Myocyte (in vitro differentiated cells): ENCODE data around the gene COG3. TPM values are rescaled to one million over a fixed set of nuclear protein-coding genes. Genes with fewer than 3 reads are reported as not detected.

ENCODE experiments used
- DNase-seq: peaks from one replicate; pipeline ENCODE4 v3.0.0-alpha.2; 2012; ENCODE audit warnings: low read depth
- total RNA-seq: library from RNA; depleted of rRNA; stranded (reverse); fragments of >200 nt; gene quantifications from 2 replicates; pipeline ENCODE4 v1.2.3, GENCODE V29; 2014

Gene COG3
- total RNA-seq, 1 donor from 2014 or later: 23.6 TPM

- peak; percentile 77 for DNase-seq
These were observed 35.9 kb downstream of the COG3 start for GRCh38 chr13:45500492-45501174.

DNA sequence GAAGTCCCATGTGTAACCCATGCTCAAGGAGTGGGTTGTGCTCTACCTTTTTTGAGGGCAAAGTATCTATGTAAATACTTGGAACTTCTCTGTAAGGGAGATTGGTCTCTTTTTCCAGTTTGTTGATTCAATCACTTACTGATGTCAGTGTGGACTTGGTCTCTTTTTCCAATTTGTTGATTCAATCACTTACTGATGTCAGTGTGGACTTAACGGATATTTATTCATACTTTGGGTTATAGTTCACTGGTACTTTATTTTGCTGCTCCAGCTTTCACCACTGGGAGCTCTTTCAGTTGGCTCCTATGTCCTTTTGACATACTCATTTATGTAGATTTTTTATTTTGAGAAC is 36.4 kb downstream of the COG3 start:
- DNase-seq: no peak

DNA sequence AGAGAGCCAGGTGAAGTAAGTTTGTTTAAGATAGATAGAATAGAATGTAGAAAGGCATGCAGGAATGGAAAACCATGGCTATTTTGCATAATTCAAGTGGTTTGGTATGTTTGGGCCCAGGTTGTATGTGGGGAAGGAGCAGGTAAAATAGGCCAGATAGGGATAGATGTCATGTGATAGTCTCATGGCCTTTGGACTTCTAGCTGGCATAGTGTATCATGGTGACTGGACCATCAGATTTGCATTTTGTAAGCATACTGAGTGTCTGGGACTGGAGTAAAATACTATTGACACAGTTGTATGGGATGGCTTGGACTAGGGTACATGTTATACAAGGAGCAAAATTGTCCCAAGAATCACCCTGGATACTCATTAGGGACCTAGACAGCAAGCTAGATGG is 38.9 kb downstream of the COG3 start:
- DNase-seq: no peak

DNA sequence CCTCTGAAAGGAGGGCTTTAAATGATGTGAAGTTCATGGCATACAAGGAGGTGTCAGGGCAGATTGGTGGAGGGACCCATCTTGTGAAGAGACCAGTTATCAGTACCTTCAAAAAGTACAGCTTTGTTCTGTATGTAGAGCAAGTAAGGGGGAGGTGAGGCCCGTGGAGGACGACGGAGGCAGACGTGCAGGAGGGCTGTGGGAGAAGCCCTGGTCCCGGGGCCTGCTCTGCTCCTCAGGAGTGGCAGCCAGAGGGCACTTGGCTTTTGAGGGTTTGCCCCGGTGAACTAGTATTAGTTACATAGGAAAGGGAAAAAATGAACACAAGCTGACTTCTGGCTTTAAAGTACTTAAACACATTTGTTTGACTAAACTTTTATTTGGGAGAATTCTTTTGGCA is 42.1 kb downstream of the COG3 start:
- DNase-seq: no peak

- DNase-seq: no peak
These were observed 44.0 kb downstream of the COG3 start for GRCh38 chr13:45508776-45509175.

GRCh38 chr13:45510672-45511071 is 45.9 kb downstream of the COG3 start:
- DNase-seq: no peak

- DNase-seq: peak; percentile 79
These were observed 46.8 kb downstream of the COG3 start for GRCh38 chr13:45511310-45512097.

- no peak for DNase-seq
These were observed 47.4 kb downstream of the COG3 start for GRCh38 chr13:45512098-45512496.

DNA sequence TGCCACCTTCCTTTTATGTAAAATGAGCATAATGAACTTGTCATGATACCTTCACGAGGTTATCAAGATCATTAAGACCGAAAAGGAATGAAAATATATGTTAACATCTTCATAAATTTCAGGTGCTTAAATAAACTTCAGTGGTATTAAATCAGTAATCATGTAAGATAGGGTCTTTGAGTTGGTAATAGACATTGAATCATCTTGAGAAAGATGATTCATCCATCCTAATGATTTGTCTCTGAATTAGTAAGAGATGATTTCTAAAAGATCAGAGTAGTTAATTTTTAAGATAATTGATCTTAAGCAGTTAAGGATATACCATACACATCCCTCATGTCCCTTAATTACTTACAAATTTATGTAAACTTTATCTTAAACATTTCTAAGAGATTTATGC is 52.0 kb downstream of the COG3 start:
- DNase-seq: no peak

GRCh38 chr13:45518525-45519245 is 53.9 kb downstream of the COG3 start:
- DNase-seq: no peak

GRCh38 chr13:45519493-45519892 is 54.8 kb downstream of the COG3 start:
- no peak for DNase-seq

DNA sequence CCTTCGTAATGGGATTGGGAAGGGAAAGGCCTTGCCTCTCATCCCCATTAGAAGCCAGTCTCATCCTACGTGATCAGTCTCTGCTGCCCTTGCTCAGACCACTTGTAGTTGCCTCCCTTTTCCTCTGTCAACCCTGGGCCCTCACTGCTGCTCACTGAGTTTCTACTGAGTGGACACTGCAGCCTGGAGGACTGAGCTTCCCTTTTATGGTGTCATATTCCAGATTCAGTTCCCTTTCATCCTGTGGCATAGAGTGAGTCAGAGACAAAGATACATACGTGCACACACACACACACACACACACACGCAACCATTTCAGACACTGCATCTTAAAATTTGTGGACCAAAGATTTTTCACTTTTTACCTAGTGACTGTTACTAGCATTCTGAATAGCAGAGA is 56.6 kb downstream of the COG3 start:
- peak; percentile 40 for DNase-seq

DNA sequence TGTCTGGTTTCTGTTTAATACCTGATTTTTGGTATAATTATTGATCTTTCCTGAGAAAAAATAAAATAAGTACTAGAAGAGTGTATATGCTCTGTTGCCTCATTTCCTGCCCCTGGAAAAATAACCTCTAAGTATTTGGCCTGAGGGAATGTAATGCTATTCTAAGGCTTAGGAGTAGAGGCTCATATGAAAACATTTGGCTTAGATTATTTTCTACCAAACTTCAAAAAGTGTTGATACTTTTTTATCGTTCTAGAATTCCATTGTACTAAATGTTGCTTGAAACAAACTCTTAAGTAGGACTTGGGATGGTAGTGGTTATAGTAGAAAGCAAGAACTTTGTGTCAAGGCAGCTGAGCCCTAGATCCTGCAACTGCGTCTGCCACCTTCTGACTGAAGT is 57.8 kb downstream of the COG3 start:
- DNase-seq: no peak

DNA sequence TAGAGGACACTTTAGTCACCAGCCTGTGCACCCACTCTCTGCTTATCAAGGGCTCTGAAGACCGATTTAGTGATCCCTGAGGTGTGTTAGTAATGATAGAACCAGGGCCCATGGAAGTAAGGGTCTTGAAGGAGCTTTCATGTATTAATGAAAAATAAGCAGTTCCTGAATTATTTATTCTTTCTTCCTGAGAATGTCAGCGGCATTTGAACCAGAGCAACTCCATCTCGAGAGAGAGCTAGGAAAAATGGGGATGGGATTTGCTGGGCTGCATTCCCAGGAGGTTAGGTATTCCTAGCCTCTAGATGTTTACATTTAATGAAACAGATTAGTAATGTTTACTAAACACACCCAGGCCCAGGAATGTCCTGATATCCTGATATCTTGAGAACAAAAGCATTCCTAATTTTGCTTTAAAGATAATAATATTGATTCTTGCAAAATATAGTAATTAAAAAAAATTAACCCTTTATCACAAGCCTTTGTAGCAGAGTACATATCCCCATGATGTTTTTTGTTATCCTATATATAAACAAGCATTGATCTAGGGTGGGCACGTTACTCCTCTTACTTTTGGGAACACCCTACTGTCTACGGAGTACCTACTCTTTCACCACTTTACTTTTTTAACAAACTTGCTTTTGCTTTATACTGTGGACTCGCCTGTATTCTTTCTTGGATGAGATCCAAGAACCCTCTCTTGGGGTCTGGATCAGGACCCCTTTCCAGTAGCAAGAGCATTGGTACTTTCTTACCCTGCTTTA is 63.1 kb downstream of the COG3 start:
- DNase-seq: no peak

DNA sequence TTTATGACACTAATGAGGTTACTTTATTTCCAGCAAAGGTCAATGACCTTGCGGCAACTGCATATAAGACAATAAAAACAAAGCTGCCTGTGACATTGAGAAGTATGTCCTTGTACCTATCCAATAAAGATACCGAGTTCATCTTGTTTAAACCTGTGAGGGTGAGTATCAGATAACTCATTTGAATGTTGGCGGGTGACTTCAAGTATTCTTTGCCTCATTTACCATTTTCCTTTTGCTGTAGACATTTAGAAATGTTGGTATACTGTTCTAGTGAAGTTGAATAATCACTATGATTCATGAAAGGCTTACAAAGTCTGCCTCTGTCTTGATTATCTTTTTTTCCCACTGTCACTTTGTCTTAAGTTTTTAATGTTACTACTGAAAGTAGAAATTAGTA is 65.0 kb downstream of the COG3 start:
- DNase-seq: no peak

- DNase-seq: no peak
These were observed 69.9 kb downstream of the COG3 start for GRCh38 chr13:45534604-45535003.

DNA sequence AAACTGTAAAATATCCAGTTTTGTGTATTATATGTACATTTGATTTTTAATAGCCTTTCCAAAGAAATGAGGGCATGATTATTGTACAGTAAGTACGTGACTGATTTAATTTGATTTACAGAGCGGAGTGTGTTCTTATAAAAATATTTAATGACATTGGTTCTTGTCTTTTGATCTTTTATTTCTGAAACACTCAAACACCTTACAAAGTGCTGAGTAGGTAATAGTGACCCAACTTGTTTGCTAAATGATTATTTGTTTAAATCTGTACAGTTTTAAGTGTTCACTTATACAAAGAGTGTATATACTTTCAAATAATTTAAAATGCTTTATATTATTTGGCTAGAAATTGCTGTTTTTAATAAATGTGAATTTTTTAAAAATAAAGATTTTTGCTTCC is 71.5 kb downstream of the COG3 start:
- DNase-seq: no peak

DNA sequence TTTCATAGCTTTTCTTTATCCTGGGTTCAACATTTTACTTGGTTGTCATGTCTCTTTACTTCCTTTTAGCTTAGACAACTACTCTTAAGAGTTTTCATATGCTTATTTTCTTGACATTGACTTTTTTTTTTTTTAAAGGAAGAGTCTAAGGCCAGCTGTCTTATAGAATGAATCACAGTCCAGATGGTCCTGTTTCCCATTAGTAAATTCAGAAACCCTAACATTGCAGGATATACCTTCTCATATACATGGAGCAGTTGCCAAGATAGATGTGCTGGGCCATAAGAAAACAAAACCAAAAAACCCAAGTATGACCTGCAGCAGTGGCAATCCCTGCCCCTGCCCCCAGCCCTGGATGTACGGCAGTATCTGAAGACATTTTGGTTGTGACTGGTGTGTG is 72.8 kb downstream of the COG3 start:
- no peak for DNase-seq

DNA sequence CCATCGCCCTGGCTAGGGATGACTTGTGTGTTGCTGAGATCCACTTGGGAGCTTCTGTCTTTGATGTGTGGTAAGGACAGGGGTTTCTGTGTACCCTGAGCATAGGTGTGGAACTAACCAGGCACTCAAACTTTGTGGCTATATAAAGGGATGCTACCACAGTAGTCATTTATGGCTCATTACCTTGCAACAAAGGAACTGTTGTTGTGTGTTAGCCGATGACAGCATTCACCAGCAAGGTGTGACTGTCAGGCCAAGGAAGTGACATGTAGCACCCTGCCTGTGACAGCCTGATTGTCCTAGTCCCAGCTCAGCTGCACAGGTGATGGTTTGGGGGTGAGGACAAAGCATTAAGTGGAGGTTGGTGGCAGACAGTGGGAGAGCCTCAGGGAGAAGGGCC is 73.6 kb downstream of the COG3 start:
- no peak for DNase-seq

GRCh38 chr13:45540195-45540594 is 75.5 kb downstream of the COG3 start:
- DNase-seq: no peak

DNA sequence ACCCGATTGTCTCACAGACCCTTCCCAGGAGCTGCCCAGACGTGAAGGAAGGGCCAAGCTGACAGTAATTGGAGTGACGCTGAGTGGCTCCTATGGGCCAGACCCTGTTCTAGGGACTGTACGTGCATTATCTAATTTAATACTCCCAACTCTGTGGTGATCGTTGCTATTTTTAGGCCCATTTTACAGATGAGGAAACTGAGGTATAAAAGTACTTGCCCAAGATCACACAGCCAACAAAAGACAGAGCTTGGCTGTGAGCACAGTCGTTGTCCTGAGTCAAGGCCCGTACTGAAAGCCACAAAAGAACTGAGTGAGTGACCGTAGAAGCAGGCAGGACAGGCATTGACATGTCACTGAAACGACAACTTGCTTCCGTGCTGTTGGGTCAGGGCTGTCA is 76.1 kb downstream of the COG3 start:
- DNase-seq: no peak

DNA sequence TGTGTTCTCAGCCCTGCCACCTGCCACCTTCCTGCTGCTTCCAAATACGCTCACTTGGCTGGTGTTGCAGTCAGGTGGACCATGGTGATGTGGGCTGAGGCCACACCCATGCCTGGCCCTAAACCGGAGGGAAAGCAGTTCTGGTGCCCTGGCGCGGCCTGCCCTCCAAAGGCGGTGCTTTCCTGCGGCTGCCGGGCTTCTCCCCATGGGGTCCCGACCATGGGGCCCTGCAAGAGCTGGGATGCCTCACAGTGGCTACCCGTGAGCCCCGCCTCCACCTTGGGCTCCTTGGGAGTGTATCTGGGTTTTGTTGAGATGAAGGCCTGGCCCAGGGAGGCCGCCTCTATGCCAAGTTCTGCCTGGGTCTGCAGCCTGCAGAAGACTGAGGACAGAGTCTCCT is 77.1 kb downstream of the COG3 start:
- no peak for DNase-seq
